ENCODE results near the gene SERPINI1.
"Not testable (repeated sequence)": the region's sequence is repeated elsewhere in the genome, so short reads cannot be mapped to it uniquely, and the experiment has no call there.

SERPINI1 gene

GRCh38 chr3:167787440-167787839, 51.9 kb downstream of the SERPINI1 start:
- no peak for DNase-seq (ENCODE audit: low read depth, low spot score)

- DNase-seq (ENCODE audit: low read depth, low spot score): no peak
Observed at GRCh38 chr3:167798443-167798842, 62.9 kb downstream of the SERPINI1 start.

GRCh38 chr3:167808910-167809309, 73.4 kb downstream of the SERPINI1 start:
- no peak for DNase-seq (ENCODE audit: low read depth, low spot score)

GRCh38 chr3:167810236-167810635, 74.7 kb downstream of the SERPINI1 start:
- DNase-seq (ENCODE audit: low read depth, low spot score): no peak

GRCh38 chr3:167811031-167811430, 75.5 kb downstream of the SERPINI1 start:
- no peak for DNase-seq (ENCODE audit: low read depth, low spot score)

- no peak for DNase-seq (ENCODE audit: low read depth, low spot score)
Observed at GRCh38 chr3:167813169-167814123, 77.9 kb downstream of the SERPINI1 start.

- no peak for DNase-seq (ENCODE audit: low read depth, low spot score)
Observed at GRCh38 chr3:167814441-167814951, 79.0 kb downstream of the SERPINI1 start.

- no peak for DNase-seq (ENCODE audit: low read depth, low spot score)
Observed at GRCh38 chr3:167816953-167817352, 81.4 kb downstream of the SERPINI1 start.

GRCh38 chr3:167820102-167820865, 84.8 kb downstream of the SERPINI1 start:
- no peak for DNase-seq (ENCODE audit: low read depth, low spot score)

GRCh38 chr3:167821248-167821805, 85.8 kb downstream of the SERPINI1 start:
- DNase-seq (ENCODE audit: low read depth, low spot score): no peak

- no peak for DNase-seq (ENCODE audit: low read depth, low spot score)
Observed at GRCh38 chr3:167823738-167824137, 88.2 kb downstream of the SERPINI1 start.

GRCh38 chr3:167827588-167827987, 92.1 kb downstream of the SERPINI1 start:
- DNase-seq (ENCODE audit: low read depth, low spot score): not testable (repeated sequence)

- DNase-seq (ENCODE audit: low read depth, low spot score): no peak
Observed at GRCh38 chr3:167829071-167829470, 93.5 kb downstream of the SERPINI1 start.

- no peak for DNase-seq (ENCODE audit: low read depth, low spot score)
Observed at GRCh38 chr3:167830007-167830406, 94.5 kb downstream of the SERPINI1 start.

GRCh38 chr3:167835359-167835758, 99.8 kb downstream of the SERPINI1 start:
- DNase-seq (ENCODE audit: low read depth, low spot score): no peak

- no peak for DNase-seq (ENCODE audit: low read depth, low spot score)
Observed at GRCh38 chr3:167835953-167836352, 100.4 kb downstream of the SERPINI1 start.

- DNase-seq (ENCODE audit: low read depth, low spot score): no peak
Observed at GRCh38 chr3:167837466-167837865, 101.9 kb downstream of the SERPINI1 start.

- DNase-seq (ENCODE audit: low read depth, low spot score): no peak
Observed at GRCh38 chr3:167839460-167840134, 104.1 kb downstream of the SERPINI1 start.

- no peak for DNase-seq (ENCODE audit: low read depth, low spot score)
Observed at GRCh38 chr3:167840247-167840646, 104.7 kb downstream of the SERPINI1 start.

- DNase-seq (ENCODE audit: low read depth, low spot score): no peak
Observed at GRCh38 chr3:167843481-167843880, 108.0 kb downstream of the SERPINI1 start.

GRCh38 chr3:167843886-167844285, 108.4 kb downstream of the SERPINI1 start:
- no peak for DNase-seq (ENCODE audit: low read depth, low spot score)

Data from activated naive CD8-positive, alpha-beta T cell treated with anti-CD3 and anti-CD28 coated beads, Interleukin-2, amount 50 U/mL, for 16 hours (primary cell).